HG03135 (cell line): Measurements from ENCODE around the gene TOR2A.

Experiments used
- ATAC-seq: cut with Tn5 transposase; IDR thresholded peaks from one replicate; pipeline ENCODE4 v1.9.1; 2021; ENCODE audit warnings: mild to moderate bottlenecking, moderate library complexity; ENCODE audit not compliant: unreplicated experiment

TOR2A gene

DNA sequence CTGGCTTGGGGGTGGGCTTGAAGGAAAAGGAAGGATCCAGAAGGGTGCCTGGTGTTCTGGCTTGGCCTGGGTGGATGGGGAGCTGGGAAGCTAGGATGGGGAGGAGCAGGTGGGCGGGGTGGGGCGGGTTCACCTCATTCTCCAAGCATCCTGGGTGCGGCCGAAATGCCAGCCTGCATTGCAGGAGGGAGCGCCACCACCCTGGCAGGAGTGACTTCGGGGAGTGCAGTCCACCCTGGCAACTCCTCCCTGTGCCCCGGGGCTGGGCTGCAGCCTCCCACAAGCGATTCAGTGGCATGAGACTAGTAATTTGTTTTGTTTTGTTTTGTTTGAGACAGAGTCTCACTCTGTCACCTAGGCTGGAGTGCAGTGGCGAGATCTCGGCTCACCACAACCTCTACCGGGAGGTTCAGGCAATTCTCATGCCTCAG, 13.7 kb downstream of the TOR2A start:
- ATAC-seq = no peak

DNA sequence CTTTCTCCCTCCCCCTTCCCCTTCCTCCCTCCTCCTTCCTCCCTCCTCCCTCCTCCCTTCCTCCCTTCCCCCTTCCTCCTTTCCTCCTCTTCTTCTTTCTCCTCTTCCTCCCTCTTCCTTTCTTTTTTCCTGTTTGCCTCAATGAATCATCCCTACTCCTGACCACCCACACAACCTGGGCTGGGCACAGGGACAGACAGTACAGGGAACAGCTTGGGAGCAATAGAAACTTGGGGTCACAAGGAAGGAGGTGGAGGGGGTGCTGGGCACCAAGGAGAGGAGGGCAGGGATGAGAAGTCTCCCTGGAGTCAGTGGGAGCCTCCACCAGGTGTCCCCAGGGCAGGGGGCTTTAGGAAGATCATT, 14.2 kb downstream of the TOR2A start:
- no peak for ATAC-seq

- ATAC-seq = no peak
Observed at GRCh38 chr9:127720031-127720864, 14.8 kb downstream of the TOR2A start.

DNA sequence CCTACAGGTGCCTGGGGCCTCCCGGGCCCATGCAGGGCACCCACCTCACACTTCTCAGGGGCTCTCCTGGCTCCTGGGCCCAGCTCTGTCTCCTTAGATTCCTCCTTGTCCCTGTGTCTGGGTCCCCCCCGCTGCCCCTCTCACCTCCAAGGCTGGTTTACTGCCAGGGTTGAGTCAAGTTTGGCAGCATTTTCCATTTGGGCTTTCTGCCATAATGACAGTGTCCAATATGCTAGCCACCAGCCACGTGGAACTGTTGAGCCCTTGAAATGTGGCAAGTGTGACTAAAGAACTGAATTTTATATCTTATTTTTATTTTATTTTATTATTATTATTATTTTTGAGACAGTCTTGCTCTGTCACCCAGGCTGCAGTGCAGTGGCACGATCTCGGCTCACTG, 17.3 kb downstream of the TOR2A start:
- no peak for ATAC-seq

GRCh38 chr9:127716412-127716811, 18.7 kb downstream of the TOR2A start:
- no peak for ATAC-seq

DNA sequence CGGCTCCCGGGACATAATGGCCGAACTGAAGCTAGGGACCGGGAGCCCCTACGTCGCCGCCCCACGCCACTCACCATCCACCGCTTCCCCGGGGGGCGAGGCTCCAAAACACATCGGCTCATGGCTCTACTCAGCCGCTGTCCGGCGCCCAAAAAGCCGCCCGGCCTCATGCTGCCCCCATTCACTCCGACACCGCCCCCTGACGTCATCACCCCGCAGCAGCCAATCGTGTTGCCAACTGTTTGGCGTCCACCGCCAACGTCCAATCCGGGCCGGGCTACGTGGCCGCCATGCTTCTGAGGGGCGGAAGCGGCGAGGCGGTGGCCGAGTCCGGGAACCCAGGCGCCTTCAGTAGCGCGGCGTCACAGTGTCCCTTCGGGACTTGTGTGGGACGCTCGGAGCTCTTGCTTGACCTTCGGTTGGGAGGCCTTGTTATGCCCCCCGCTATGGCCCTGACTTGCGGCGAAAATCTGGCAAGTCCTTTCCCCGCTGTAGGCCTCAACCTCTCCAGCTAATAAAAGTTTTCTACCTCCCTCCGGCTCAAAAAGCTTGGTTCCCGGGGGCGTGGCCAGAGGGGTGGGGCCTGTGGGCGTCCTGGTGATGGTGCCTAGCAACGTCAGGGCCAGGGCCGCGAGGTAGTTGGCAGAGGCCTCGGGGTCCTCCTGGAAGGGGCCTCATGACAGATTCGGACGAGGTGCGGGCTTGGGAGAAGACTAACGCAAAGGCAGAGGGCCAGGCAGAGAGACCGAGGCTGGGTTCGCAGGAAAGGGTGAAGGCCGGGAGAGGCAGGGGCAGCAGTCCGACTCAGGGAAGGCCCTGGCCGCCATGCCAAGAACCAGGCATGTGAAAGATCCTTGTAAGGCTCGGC, 19.4 kb downstream of the TOR2A start, which contains the start of the genes PTRH1 and TTC16:
Gene PTRH1, minus strand, starts transcription at position 194 of the 868 bp plus-strand sequence. Its CDS starts 24 bp downstream, at position 170.
Gene TTC16, plus strand, starts transcription at position 610 of the 868 bp plus-strand sequence. Its CDS starts 67 bp downstream, at position 677.
- peak; percentile 94 for ATAC-seq

DNA sequence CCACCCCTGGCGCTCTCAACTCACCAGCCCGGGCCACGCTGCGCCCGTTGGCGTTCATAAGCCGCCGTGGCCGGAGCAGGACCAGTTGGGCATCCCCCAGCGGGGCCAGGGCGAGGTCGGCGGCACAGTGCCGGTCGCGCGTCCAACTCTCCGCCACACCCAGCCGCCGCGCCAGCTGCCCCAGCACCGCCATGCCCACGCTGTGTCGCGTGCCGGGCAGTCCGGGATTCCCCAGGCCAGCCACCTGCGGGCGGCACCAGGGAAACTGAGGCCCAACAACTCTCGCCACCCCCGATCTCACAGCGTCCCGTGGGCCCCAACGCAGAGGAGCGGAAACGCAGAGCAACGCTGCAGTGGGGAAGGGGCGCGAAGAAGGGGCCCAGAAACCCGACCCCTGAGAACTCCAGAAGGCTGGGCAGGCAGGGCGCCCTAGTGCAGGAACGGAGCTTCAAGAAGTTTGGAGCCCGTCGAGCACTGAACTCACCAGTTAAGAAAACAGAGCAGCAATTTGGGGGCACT, 20.1 kb downstream of the TOR2A start:
- ATAC-seq = peak; percentile 4

DNA sequence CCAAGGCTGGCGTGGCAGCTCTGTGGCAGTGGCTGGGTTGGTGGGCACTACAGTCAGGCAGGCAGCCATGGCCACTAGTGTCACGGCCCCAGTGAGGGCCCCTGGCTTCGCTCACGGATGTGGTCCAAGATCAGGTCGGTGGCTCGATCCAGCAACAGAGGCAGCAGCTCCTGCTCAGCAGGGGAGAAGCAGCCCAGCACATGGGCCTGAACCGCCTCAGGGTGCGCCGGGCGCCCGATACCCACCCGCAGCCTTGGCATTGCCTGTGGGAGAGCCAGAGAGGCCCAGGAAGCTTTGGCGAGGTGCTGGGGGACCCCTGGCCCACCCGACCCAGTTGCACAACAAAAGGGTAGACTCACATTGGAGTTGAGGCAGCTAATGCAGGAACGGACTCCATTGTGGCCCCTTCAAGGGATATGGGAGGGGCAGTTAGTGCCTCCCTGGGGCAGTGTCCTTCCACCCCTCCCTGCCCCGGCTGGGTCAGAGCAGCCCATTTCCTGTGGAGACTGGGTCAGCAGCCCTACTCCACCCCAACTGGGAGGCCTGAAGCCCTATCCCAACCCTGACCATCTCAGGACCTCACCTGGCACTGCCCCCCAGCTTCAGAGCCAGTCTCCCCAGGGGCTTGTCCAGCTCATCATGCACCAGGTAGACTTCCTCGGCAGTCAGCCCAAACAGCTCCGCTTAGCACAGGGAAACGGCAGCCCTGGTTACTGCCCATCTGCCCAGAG, 20.9 kb downstream of the TOR2A start:
- no peak for ATAC-seq

GRCh38 chr9:127712867-127713266, 22.2 kb downstream of the TOR2A start:
- no peak for ATAC-seq

DNA sequence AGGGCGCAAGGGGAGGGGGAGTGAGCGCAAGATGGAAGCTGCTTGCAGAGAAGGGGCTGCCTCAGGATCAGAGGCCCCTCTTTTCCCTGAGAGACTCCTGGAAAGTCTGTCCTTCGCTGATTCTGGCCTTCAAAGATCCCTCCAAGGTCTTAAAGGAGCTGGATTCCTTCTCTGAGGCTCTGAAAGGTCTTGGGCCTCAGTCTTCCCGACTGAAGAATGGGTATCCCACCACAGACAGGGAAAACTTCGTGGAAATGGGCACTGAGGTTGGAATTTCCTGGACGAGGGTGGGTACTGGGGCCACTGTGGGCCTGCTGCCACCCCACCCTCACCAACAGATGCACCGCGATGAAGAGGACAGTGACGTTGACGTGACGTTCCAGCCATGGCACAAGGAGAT, 22.7 kb downstream of the TOR2A start:
- ATAC-seq = no peak

DNA sequence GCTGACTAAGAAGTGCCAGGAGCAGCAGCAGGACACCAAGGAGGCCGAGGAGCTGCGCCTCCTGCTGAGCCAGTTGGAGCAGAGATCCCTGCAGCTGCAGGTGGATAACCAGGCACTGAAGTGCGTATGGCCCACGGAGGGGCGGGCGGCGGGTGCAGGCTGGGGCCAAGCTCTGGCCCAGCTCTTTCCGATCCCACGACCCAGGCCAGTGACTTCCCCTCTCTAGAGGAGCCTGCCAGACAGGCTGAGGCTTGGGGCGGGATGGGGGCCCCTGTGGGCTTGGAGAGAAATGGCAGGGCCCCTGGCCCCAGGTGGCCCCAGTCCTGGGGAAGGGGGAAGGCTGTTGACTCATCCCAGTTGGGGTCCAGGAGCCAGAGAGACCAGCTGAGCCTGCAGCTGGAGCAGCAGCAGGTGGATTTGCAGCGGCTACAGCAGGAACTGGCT, 23.2 kb downstream of the TOR2A start:
- ATAC-seq = no peak

DNA sequence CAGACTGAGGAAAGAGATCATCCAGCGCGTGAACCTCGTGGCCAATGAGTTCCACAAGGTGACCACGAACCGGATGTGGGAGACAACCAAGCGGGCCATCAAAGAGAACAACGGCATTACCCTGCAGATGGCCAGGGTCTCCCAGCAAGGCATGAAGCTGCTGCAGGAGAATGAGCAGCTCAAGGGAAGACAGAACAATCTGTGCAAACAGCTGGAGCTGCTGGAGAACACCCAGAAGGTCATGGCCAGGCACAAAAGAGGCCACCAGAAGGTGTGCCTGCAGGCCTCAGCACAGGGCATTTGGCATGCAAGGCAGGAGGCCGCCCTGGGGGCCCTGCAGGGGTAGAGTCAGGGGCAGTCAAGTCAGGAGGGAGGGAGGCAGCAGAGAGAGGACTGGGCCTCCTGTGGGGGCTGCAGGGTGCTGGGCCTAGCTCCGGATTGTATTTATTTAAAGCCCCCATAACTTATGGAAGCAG, 23.8 kb downstream of the TOR2A start:
- no peak for ATAC-seq

GRCh38 chr9:127710204-127710783, 24.8 kb downstream of the TOR2A start:
- no peak for ATAC-seq

DNA sequence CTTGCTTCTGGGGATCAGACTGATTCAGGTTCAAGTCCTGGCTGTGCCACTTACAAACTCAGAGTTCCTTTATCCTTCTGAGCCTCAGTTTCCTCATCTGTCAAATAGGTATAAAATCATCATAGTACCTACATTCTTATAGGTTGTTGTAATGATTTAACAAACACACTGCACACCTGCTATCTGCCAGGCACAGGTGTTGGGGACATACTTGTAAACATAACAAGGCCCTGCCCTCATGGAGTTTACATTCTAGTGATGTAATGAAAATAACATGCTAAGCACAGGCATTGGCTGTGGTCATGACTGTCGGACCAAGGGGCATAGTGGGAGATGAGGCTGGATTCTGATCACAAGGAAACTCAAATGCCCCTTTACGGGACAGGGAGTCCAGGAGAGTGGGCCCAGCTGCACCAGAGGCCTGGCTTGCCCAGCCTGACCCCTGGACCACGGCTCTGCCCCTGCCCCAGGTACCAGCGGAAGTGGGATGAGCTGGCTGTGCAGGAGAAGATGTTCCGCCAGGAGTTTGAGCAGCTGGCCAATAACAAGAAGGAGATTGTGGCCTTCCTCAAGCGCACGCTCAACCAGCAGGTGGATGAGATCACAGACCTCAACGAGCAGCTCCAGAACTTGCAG, 26.0 kb downstream of the TOR2A start:
- no peak for ATAC-seq

GRCh38 chr9:127707766-127708165, 27.3 kb downstream of the TOR2A start:
- no peak for ATAC-seq

GRCh38 chr9:127706836-127707241, 28.3 kb downstream of the TOR2A start, which contains the start of gene CFAP157:
Gene CFAP157 (plus strand): TSS chr9:127706988. CDS start chr9:127707032, 44 bp downstream.
- no peak for ATAC-seq

DNA sequence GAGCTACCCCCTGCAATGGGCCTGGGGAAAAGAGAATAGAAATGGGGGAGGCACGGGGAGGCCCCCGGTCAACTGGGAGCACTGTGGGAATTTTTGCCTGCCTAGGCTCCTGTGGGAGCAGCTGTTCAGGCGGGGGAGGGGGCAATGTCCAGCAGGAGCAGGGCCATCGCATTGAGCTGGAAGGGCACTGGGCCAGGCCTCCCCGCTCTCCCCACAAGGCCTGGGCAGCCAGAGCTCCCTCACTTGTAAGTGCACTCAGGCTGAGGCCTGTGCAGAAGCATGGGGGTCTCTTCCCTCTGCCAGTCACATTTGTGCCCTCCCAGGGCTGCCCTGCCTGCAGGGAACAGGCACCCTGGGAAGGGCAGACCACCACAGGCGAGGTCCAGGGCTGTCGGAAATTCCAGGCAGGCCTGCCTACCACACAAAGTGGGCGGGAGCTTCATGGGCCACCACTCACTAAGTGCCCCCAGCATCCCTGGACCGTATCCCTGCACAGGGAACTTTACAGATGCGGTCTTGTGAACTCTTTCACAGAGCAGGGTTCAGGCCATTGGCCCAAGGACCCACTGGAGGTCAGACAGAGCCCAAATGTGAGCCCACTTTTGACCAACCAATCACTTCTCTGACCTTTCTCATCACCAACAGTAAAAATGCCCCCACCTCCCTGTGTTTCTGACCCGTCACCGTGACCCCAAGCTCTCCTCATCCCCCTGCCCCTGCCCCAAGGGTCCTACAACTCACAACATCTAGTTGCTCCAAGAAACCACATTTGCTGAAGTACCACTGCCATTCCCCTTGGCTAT, 29.3 kb downstream of the TOR2A start:
- ATAC-seq = no peak

- no peak for ATAC-seq
Observed at GRCh38 chr9:127703289-127703946, 31.7 kb downstream of the TOR2A start.
